K562 (cell line): ENCODE data around the gene PPOX. TPM values are rescaled to one million over a fixed set of nuclear protein-coding genes. Genes with fewer than 3 reads are reported as not detected.

Experiments used
- ATAC-seq: fragments of 200-7000 bp; cut with Tn5 transposase; 3 replicates; pipeline ENCODE4 v1.9.1; 2020; ENCODE audit warnings: moderate library complexity
- BruUV-seq: library from RNA; stranded (reverse); fragments of 400-500 nt; replicated peaks from 2 replicates; lab custom pipeline; 2021; lab: Mats Ljungman, UMichigan
- CTCF ChIA-PET: fragments of 300-600 bp; formaldehyde crosslinking; extraction: SDS; loops from one replicate; lab custom pipeline; 2021; ENCODE audit warnings: low intra/inter-chr PET ratio; lab: Yijun Ruan, JAX
- POLR2A ChIA-PET: fragments of 300-600, 350-650 bp; sonication (Branson Sonifier 250); formaldehyde crosslinking; extraction: SDS; loops from one replicate; lab custom pipeline; 2021; ENCODE audit warnings: antibody characterized with exemption, inconsistent platforms; lab: Yijun Ruan, JAX
- DNase-seq, 4 experiments: peaks; one replicate each; pipeline versions ENCODE4 v3.0.0 to v3.0.0-alpha.2; 2011 to 2018; ENCODE audit warnings: low spot score in 3 of 4, mixed read lengths in 3 of 4; ENCODE audit errors: extremely low read depth in 1 of 4
- FAIRE-seq: peaks from 2 replicates; lab custom pipeline; 2011; peaks lifted over from hg19 to GRCh38; lab: Jason Lieb, UNC
- H2AFZ ChIP-seq: 2 replicates; pipeline ENCODE4 v1.6.0; 2011; ENCODE audit warnings: low read depth, low read length, control low read depth, inconsistent platforms
- H3K27ac ChIP-seq: fragments of 200-600 bp; 3 replicates; pipeline ENCODE4 v1.8.0; 2011; ENCODE audit warnings: low read depth, mild to moderate bottlenecking, control low read depth, inconsistent platforms, low read length, moderate library complexity, mixed read lengths; ENCODE audit errors: extremely low read depth
- H3K27me3 ChIP-seq, 2 experiments: fragments of 300-600 bp in 1 of 2; 2 replicates in 1 of 2; 3 replicates in 1 of 2; pipeline versions ENCODE4 v1.6.0 to v1.8.0; 2011; ENCODE audit warnings: inconsistent platforms in 2 of 2, low read length in 2 of 2, mild to moderate bottlenecking in 1 of 2, mixed read lengths in 1 of 2, moderate library complexity in 1 of 2; ENCODE audit not compliant: control insufficient read depth in 2 of 2, insufficient read depth in 2 of 2
- H3K36me3 ChIP-seq: fragments of 300-600 bp; 3 replicates; pipeline ENCODE4 v1.8.0; 2011; ENCODE audit warnings: mild to moderate bottlenecking, low read length, inconsistent platforms; ENCODE audit not compliant: control insufficient read depth, insufficient read depth
- H3K4me1 ChIP-seq, 2 experiments: fragments of 200-600 bp in 1 of 2; replicated peaks in 1 of 2; 2 replicates in 1 of 2; 3 replicates in 1 of 2; pipeline versions ENCODE4 v1.5.1 to v1.8.0; 2011; ENCODE audit warnings: inconsistent platforms in 2 of 2, low read length in 2 of 2, mild to moderate bottlenecking in 1 of 2, mixed read lengths in 1 of 2, moderate library complexity in 1 of 2; ENCODE audit not compliant: control insufficient read depth in 2 of 2, insufficient read depth in 2 of 2
- H3K4me2 ChIP-seq: 2 replicates; pipeline ENCODE4 v1.6.1; 2011; ENCODE audit warnings: low read length, control low read depth, inconsistent platforms, mixed read lengths; ENCODE audit not compliant: insufficient read depth
- H3K4me3 ChIP-seq: fragments of 200-600 bp; sonication (generic), shearing (Covaris generic); 2 replicates; pipeline ENCODE4 v1.5.1; 2016; ENCODE audit warnings: control low read depth, inconsistent platforms
- H3K79me2 ChIP-seq: fragments of 200-600 bp; 3 replicates; pipeline ENCODE4 v1.8.0; 2011; ENCODE audit warnings: low read length, inconsistent platforms; ENCODE audit not compliant: control insufficient read depth, insufficient read depth
- H3K9ac ChIP-seq, 2 experiments: 2 replicates each; pipeline versions ENCODE4 v1.6.0 to v1.6.1; 2011; ENCODE audit warnings: low read depth in 2 of 2, low read length in 2 of 2, control low read depth in 1 of 2, inconsistent platforms in 1 of 2, mild to moderate bottlenecking in 1 of 2, mixed read lengths in 1 of 2; ENCODE audit not compliant: insufficient read depth in 1 of 2
- H3K9me1 ChIP-seq: one replicate; pipeline ENCODE4 v1.6.0; 2011; ENCODE audit warnings: inconsistent platforms, mild to moderate bottlenecking, low read length, moderate library complexity; ENCODE audit not compliant: control insufficient read depth, insufficient read depth
- H3K9me3 ChIP-seq: replicated peaks from 2 replicates; pipeline ENCODE4 v1.5.1; 2011; ENCODE audit warnings: low read depth, low read length, inconsistent platforms; ENCODE audit not compliant: control insufficient read depth, insufficient read depth
- H4K20me1 ChIP-seq: replicated peaks from 2 replicates; pipeline ENCODE4 v1.6.1; 2011; ENCODE audit warnings: low read length, inconsistent platforms, mixed read lengths; ENCODE audit not compliant: control insufficient read depth, insufficient read depth
- DLX4 ChIP-seq: fragments of 250-450 bp; sonication (Bioruptor Pico); IDR thresholded peaks from 2 replicates; pipeline ENCODE4 v1.6.1; 2021; ENCODE audit warnings: mild to moderate bottlenecking
- PHF8 ChIP-seq: fragments of 200-600 bp; sonication (generic); IDR thresholded peaks from 2 replicates; pipeline ENCODE4 v1.6.1; 2012; ENCODE audit warnings: mixed run types, mild to moderate bottlenecking, inconsistent platforms, low read length, moderate library complexity, borderline replicate concordance
- RAD21 ChIP-seq, 2 experiments: fragments of 250-450 bp in 1 of 2; fragments of 450-650 bp in 1 of 2; sonication (Bioruptor Pico) in 1 of 2; formaldehyde crosslinking in 1 of 2; IDR thresholded peaks in 1 of 2; conservative IDR thresholded peaks in 1 of 2; 2 replicates each; pipeline versions ENCODE4 v1.4.0 to v1.8.0; 2020 to 2022; ENCODE audit warnings: mild to moderate bottlenecking in 2 of 2, moderate library complexity in 1 of 2
- REST ChIP-seq, 2 experiments: fragments of 450-650 bp; formaldehyde crosslinking in 1 of 2; IDR thresholded peaks; 2 replicates each; pipeline versions ENCODE4 v1.4.0 to v1.6.1; 2014 to 2020; ENCODE audit warnings: mild to moderate bottlenecking in 2 of 2, borderline replicate concordance in 1 of 2, low read depth in 1 of 2
- RFX5 ChIP-seq: IDR thresholded peaks from 2 replicates; pipeline ENCODE4 v1.6.1; 2011; ENCODE audit warnings: low read depth, mild to moderate bottlenecking, improper control_type of control experiment, low read length
- TBL1XR1 ChIP-seq, 2 experiments: IDR thresholded peaks; 2 replicates each; pipeline ENCODE4 v1.6.1; 2012; ENCODE audit warnings: improper control_type of control experiment in 2 of 2, low read length in 2 of 2, mild to moderate bottlenecking in 1 of 2
- YBX1 ChIP-seq: fragments of 450-650 bp; IDR thresholded peaks from 2 replicates; pipeline ENCODE4 v1.7.1; 2016; ENCODE audit warnings: mild to moderate bottlenecking
- ZBTB5 ChIP-seq: fragments of 450-650 bp; IDR thresholded peaks from 2 replicates; pipeline ENCODE4 v1.6.1; 2017; ENCODE audit warnings: antibody characterized with exemption
- ZC3H4 ChIP-seq: sonication (generic); formaldehyde crosslinking; IDR thresholded peaks from 2 replicates; pipeline ENCODE4 v1.9.0; 2021; ENCODE audit warnings: missing genetic modification reagents, borderline replicate concordance
- ZNF668 ChIP-seq: fragments of 250-450 bp; sonication (Bioruptor Pico); IDR thresholded peaks from 2 replicates; pipeline ENCODE4 v1.8.0; 2022; ENCODE audit warnings: mild to moderate bottlenecking, inconsistent platforms
- WGBS: fragments of 100-300 bp; shearing (Covaris generic); methylation state at CpG from one replicate; pipeline ENCODE4 v1.1.6; 2016; ENCODE audit warnings: low coverage, mixed read lengths; ENCODE audit not compliant: insufficient coverage; ENCODE audit errors: missing lambda C conversion rate; 5-methylcytosine and 5-hydroxymethylcytosine counted together
- in situ Hi-C: fragments of 300-500 bp; cut with MboI; formaldehyde crosslinking; loops from 4 replicates; pipeline ENCODE4 v1.15.0; 2018; ENCODE audit warnings: inconsistent platforms, mixed read lengths
- intact Hi-C: fragments of 100-400 bp; cut with micrococcal nuclease; formaldehyde crosslinking; loops from 2 replicates; pipeline ENCODE4 v1.14.2; 2022
- polyA plus RNA-seq, 8 experiments: library from polyadenylated mRNA; depleted of rRNA in 4 of 8; stranded (reverse) in 5 of 8; unstranded in 3 of 8; fragments of >200 nt; fragmentation: Nextera tagmentation in 2 of 8; fragmentation: Illumina TruSeq in 1 of 8; extraction: Ambion mirVana in 2 of 8; extraction: Trizol in 1 of 8; gene quantifications; 2 replicates each; pipeline versions ENCODE4 v1.2.1 to v1.2.3, GENCODE V29; 2011 to 2014; ENCODE audit warnings: inconsistent platforms in 1 of 8, missing spikeins in 1 of 8
- total RNA-seq, 7 experiments: library from RNA; depleted of rRNA in 6 of 7; stranded (reverse); fragments of >200 nt in 6 of 7; fragmentation: Illumina TruSeq in 2 of 7; extraction: Trizol in 2 of 7; gene quantifications; 2 replicates each; pipeline versions ENCODE4 v1.2.1 to v1.2.3, GENCODE V29; 2011 to 2021; ENCODE audit warnings: low replicate concordance in 1 of 7

The PPOX gene
- total and polyA plus RNA-seq, 9 of the 15 experiments (the other 6 are each of a cell fraction or from before 2014, with no cell fraction given): 17.0 to 57.1 (median 38.9) TPM

GRCh38 chr1:161180639-161181038 lies 14.4 kb downstream of the PPOX start:
- intact Hi-C loops: no loop called here
- peak; percentile 69 for FAIRE-seq
- POLR2A ChIA-PET: interaction anchor here (0.9 kb wide), 1 partner anchor 10 kb away, joined by 3 read pairs; no protein-coding TSS in a partner anchor
- no peak for TF ChIP-seq ZC3H4 (CRISPR knock-in tag)
- no peak for TF ChIP-seq ZNF668 (CRISPR knock-in tag)
- TF ChIP-seq REST (IDR thresholded peaks at IDR 0.05; ENCODE audit: borderline replicate concordance): peak; percentile 17; the same call in 1 of the 2 replicates
- TF ChIP-seq REST (CRISPR knock-in tag; IDR thresholded peaks at IDR 0.05; ENCODE audit: low read depth): no peak
- peak; percentile 48 to 70 for TF ChIP-seq RAD21 (CRISPR knock-in tag; conservative IDR thresholded peaks at IDR 0.05 in 1 of 2, IDR thresholded peaks at IDR 0.05 in 1 of 2)
- no peak for TF ChIP-seq PHF8
- no peak for TF ChIP-seq ZBTB5
- no peak for TF ChIP-seq TBL1XR1 (IDR thresholded peaks at IDR 0.05; ENCODE audit: low read length in 2 of 2)
- no peak for TF ChIP-seq RFX5
- no peak for TF ChIP-seq DLX4 (CRISPR knock-in tag)
- no peak for TF ChIP-seq YBX1

More at GRCh38 chr1:161180639-161181038, 14.4 kb downstream of the PPOX start:
- DNase-seq (peak in 2 of 4 experiments; percentile 26 to 62), ATAC-seq (no peak)
- Histone ChIP-seq H3K4me2 (no peak overlapping the region), H4K20me1 (no peaks in the 10 kb centered on the region), H3K9me1 (no peaks in the 10 kb centered on the region), H3K4me1 (peaks cover 33 to 34% of the 10 kb centered on the region in 2 experiments), H3K79me2 (peaks cover 17% of the 10 kb centered on the region), H3K36me3 (peaks cover 8% of the 10 kb centered on the region; the same call in 2 of the 3 replicates), H3K27me3 (no peaks in the 10 kb centered on the region), H3K9ac (no peak overlapping the region), H3K27ac (no peak overlapping the region), H3K4me3 (no peak overlapping the region), H3K9me3 (no peaks in the 10 kb centered on the region), H2AFZ (peak overlapping the region; percentile 52; the same call in 1 of the 2 replicates)
- in situ Hi-C loops: no loop called here
- no TSS peak for BruUV-seq
- CTCF ChIA-PET: interaction anchor here (0.6 kb wide), 1 partner anchor 83 kb away, joined by 4 read pairs; no protein-coding TSS in a partner anchor
- WGBS: 0% methylated on average over 1 of the region's 1 CpG
